Measurements from ENCODE around the gene DNAJC10.

DNA sequence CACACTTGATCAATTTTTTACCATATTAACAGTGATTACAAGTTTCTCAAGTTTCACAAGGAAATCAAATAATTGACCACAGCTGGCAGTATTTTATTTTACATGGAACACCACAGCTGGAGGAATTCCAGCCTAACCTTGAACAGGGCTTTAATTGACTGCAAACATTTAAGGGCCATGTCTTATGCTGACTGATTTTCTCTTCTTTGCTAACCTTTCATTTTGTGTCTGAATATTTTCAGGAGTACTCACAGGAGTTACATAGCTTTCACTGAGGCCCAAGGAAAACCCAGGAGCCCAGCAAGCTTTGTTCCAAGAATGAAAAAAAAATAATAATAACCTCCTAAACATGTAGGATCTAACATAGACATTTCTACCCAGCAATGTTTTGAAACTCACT, 100.8 kb downstream of the DNAJC10 start:
- no peak for TF ChIP-seq CTCF (IDR thresholded peaks at IDR 0.05; ENCODE audit: low read length)
- TF ChIP-seq EZH2 (IDR thresholded peaks at IDR 0.05; ENCODE audit: borderline replicate concordance, low read length): no peak

Measured in OCI-LY1 (cell line).